SK-N-MC (cell line): ENCODE measurements around the gene CHODL.

Experiments
- EZH2 ChIP-seq: fragments of 200-600 bp; sonication (generic); IDR thresholded peaks from one replicate; pipeline ENCODE4 v1.6.1; 2017; ENCODE audit warnings: antibody characterized with exemption
- POLR2AphosphoS5 ChIP-seq: IDR thresholded peaks from 2 replicates; pipeline ENCODE4 v1.6.1; 2012; ENCODE audit warnings: mild to moderate bottlenecking, low read depth, low read length, borderline replicate concordance

- TF ChIP-seq EZH2 (no peak), POLR2AphosphoS5 (no peak)
These were observed 31.1 kb downstream of the CHODL start for GRCh38 chr21:18275781-18276180.
